ENCODE data around the gene C1orf159. TPM values are rescaled to one million over a fixed set of nuclear protein-coding genes. Genes with fewer than 3 reads are reported as not detected.
A peak's percentile ranks its signal among the peaks of the same experiment; 100 is the strongest.

The C1orf159 gene
- total and polyA plus RNA-seq, 2 of the 8 experiments (the other 6 are each of a cell fraction or from before 2014, with no cell fraction given) = 10.0 to 10.9 TPM

- no peaks in the 10 kb centered on the region for H3K36me3 ChIP-seq (ENCODE audit: control insufficient read depth in 2 of 4, insufficient read depth in 4 of 4, low read length in 3 of 4)
Observed at GRCh38 chr1:1088029-1088800, 27.7 kb downstream of the C1orf159 start.

More at GRCh38 chr1:1088029-1088800, 27.7 kb downstream of the C1orf159 start:
- no peak overlapping the region for H3K4ac ChIP-seq (replicated peaks; ENCODE audit: insufficient read length, low read depth, low read length)
- H3K27ac ChIP-seq (ENCODE audit: low read depth, low read length) = no peak overlapping the region
- H4K91ac ChIP-seq (replicated peaks; ENCODE audit: insufficient read length, low read length) = no peak overlapping the region
- peaks cover 0 to 3% of the 10 kb centered on the region in 2 experiments for H4K20me1 ChIP-seq (replicated peaks in 1 of 2; ENCODE audit: control insufficient read depth in 1 of 2, insufficient read depth in 2 of 2, low read length in 2 of 2)
- H3K79me1 ChIP-seq (ENCODE audit: low read depth, low read length) = no peaks in the 10 kb centered on the region
- no peak for TF ChIP-seq FOSL1 (IDR thresholded peaks at IDR 0.05; ENCODE audit: insufficient read depth, low read depth, low read length)
- TF ChIP-seq SIRT6 (IDR thresholded peaks at IDR 0.05; ENCODE audit: low read length) = no peak
- TF ChIP-seq KDM5A (IDR thresholded peaks at IDR 0.05; ENCODE audit: low read length) = no peak
- no peak for TF ChIP-seq SAP30 (IDR thresholded peaks at IDR 0.05; ENCODE audit: insufficient read depth, insufficient replicate concordance, low read length)
- TF ChIP-seq RAD21 (IDR thresholded peaks at IDR 0.05 in 1 of 2, conservative IDR thresholded peaks at IDR 0.05 in 1 of 2; ENCODE audit: low read depth in 2 of 2, low read length in 2 of 2) = no peak
- TF ChIP-seq TAF1 (IDR thresholded peaks at IDR 0.05; ENCODE audit: low read depth, low read length) = no peak
- TF ChIP-seq CEBPB (IDR thresholded peaks at IDR 0.05; ENCODE audit: low read depth, low read length) = no peak
- no peak overlapping the region for H3K9ac ChIP-seq (replicated peaks in 1 of 4; ENCODE audit: extremely low read depth in 1 of 4, low read depth in 3 of 4, low read length in 3 of 4)
- ChIA-PET CTCF (ENCODE audit: partially characterized antibody) (interaction anchor here (1.3 to 2.4 kb wide), 3 partner anchors 25 to 164 kb away, joined by 3 to 8 read pairs (median 5); no protein-coding TSS in a partner anchor), POLR2A (ENCODE audit: partially characterized antibody) (interaction anchor here (1.1 to 1.3 kb wide), 2 partner anchors 13 to 15 kb away, joined by 3 to 5 read pairs; no protein-coding TSS in a partner anchor)
- H2BK12ac ChIP-seq (ENCODE audit: low read depth, low read length) = no peak overlapping the region
- no peak overlapping the region for H4K5ac ChIP-seq (ENCODE audit: insufficient read length, low read depth, low read length)
- H3K56ac ChIP-seq (replicated peaks; ENCODE audit: insufficient read length, low read depth, low read length) = no peak overlapping the region
- H4K8ac ChIP-seq (ENCODE audit: extremely low read depth, insufficient read depth, low read length) = peak overlapping the region; percentile 79; the same call in 1 of the 2 replicates
- no peaks in the 10 kb centered on the region for H3K4me1 ChIP-seq (replicated peaks in 1 of 4; ENCODE audit: control insufficient read depth in 3 of 4, insufficient read depth in 4 of 4, low read length in 3 of 4)
- no peaks in the 10 kb centered on the region for H3K23me2 ChIP-seq (ENCODE audit: low read depth, low read length)
- no peak for DNase-seq (ENCODE audit: low read depth in 1 of 2, low spot score in 2 of 2)
- H2BK20ac ChIP-seq (ENCODE audit: low read length) = no peak overlapping the region
- H3K27me3 ChIP-seq (replicated peaks in 1 of 4; ENCODE audit: control insufficient read depth in 3 of 4, extremely low read depth in 1 of 4, insufficient read depth in 3 of 4, low read length in 3 of 4) = no peaks in the 10 kb centered on the region; a peak in 1 of 7 replicates
- no peak overlapping the region for H3K4me3 ChIP-seq (ENCODE audit: extremely low read depth in 1 of 4, insufficient read depth in 2 of 4, low read depth in 3 of 4, low read length in 4 of 4)
- H2BK120ac ChIP-seq (replicated peaks; ENCODE audit: low read depth, low read length) = no peak overlapping the region
- H3K14ac ChIP-seq (ENCODE audit: insufficient read length) = no peak overlapping the region
- H3K18ac ChIP-seq (ENCODE audit: extremely low read depth, low read length) = no peak overlapping the region
- no peaks in the 10 kb centered on the region for H3K79me2 ChIP-seq (ENCODE audit: control insufficient read depth in 1 of 2, insufficient read depth in 2 of 2, low read length in 2 of 2)
- H2BK5ac ChIP-seq (ENCODE audit: low read depth, low read length) = no peak overlapping the region
- H3K9me3 ChIP-seq (ENCODE audit: insufficient read depth in 2 of 2, low read depth in 1 of 2, low read length in 1 of 2) = peaks cover 0 to 9% of the 10 kb centered on the region in 2 experiments; a peak in 1 of 4 replicates
- no peak overlapping the region for H2BK15ac ChIP-seq (ENCODE audit: low read length)
- no peak for FAIRE-seq
- no peak overlapping the region for H3K23ac ChIP-seq (ENCODE audit: insufficient read length)
- no peak overlapping the region for H2AK5ac ChIP-seq (ENCODE audit: low read depth, low read length)
- no peak overlapping the region for H3K4me2 ChIP-seq (ENCODE audit: insufficient read depth in 1 of 2, low read depth in 2 of 2, low read length in 2 of 2)
- WGBS, 2 experiments (ENCODE audit: extremely low coverage in 1 of 2, insufficient coverage in 1 of 2, insufficient read length in 1 of 2, insufficient replicate concordance in 2 of 2, low coverage in 1 of 2, low lambda C conversion rate in 2 of 2, missing lambda C conversion rate in 1 of 2) = 89% methylated on average over 23 of the region's 39 CpGs; no CpG with 5 or more reads in 1 of the 2 experiments
- H2AFZ ChIP-seq (ENCODE audit: low read length) = no peak overlapping the region

Data from H1 (cell line).